Astrocyte (in vitro differentiated cells and primary cell): Measurements from ENCODE around the gene SNAPC4. TPM values are rescaled to one million over a fixed set of nuclear protein-coding genes. Genes with fewer than 3 reads are reported as not detected.

Experiments used
- DNase-seq: peaks from one replicate; pipeline ENCODE4 v3.0.0-alpha.2; 2010; ENCODE audit warnings: low read depth
- FAIRE-seq: peaks from 2 replicates; lab custom pipeline; 2011; peaks lifted over from hg19 to GRCh38; lab: Jason Lieb, UNC
- H2AFZ ChIP-seq: 2 replicates; pipeline ENCODE4 v1.6.0; 2012; ENCODE audit warnings: low read depth, low read length, inconsistent platforms
- H3K27ac ChIP-seq: 2 replicates; pipeline ENCODE4 v1.5.1; 2011; ENCODE audit warnings: low read depth, low read length, inconsistent platforms
- H3K27me3 ChIP-seq: 2 replicates; pipeline ENCODE4 v1.6.0; 2011; ENCODE audit warnings: low read length, inconsistent platforms; ENCODE audit not compliant: insufficient read depth
- H3K36me3 ChIP-seq: 2 replicates; pipeline ENCODE4 v1.5.1; 2011; ENCODE audit warnings: low read length, inconsistent platforms; ENCODE audit not compliant: insufficient read depth
- H3K4me1 ChIP-seq: 2 replicates; pipeline ENCODE4 v1.5.1; 2011; ENCODE audit warnings: low read length, inconsistent platforms; ENCODE audit not compliant: insufficient read depth
- H3K4me2 ChIP-seq: 2 replicates; pipeline ENCODE4 v1.6.0; 2012; ENCODE audit warnings: low read length, inconsistent platforms
- H3K4me3 ChIP-seq: 2 replicates; pipeline ENCODE4 v1.5.1; 2011; ENCODE audit warnings: low read depth, mild to moderate bottlenecking, low read length, inconsistent platforms; ENCODE audit not compliant: insufficient read depth
- H3K79me2 ChIP-seq: 2 replicates; pipeline ENCODE4 v1.6.0; 2012; ENCODE audit warnings: mild to moderate bottlenecking, low read length, inconsistent platforms; ENCODE audit not compliant: insufficient read depth
- H3K9ac ChIP-seq: 2 replicates; pipeline ENCODE4 v1.6.0; 2012; ENCODE audit warnings: mild to moderate bottlenecking, low read length, inconsistent platforms
- H3K9me3 ChIP-seq: 2 replicates; pipeline ENCODE4 v1.5.1; 2012; ENCODE audit warnings: low read depth, mild to moderate bottlenecking, low read length, inconsistent platforms; ENCODE audit not compliant: insufficient read depth
- H4K20me1 ChIP-seq: 2 replicates; pipeline ENCODE4 v1.6.0; 2012; ENCODE audit warnings: low read length, inconsistent platforms; ENCODE audit not compliant: insufficient read depth
- H3K27ac Mint-ChIP-seq: one replicate; pipeline ENCODE4 v1.8.0; 2021; ENCODE audit warnings: mild to moderate bottlenecking, mixed read lengths; ENCODE audit not compliant: unreplicated experiment
- H3K27me3 Mint-ChIP-seq: one replicate; pipeline ENCODE4 v1.8.0; 2021; ENCODE audit warnings: low read depth, mixed read lengths; ENCODE audit not compliant: unreplicated experiment
- H3K36me3 Mint-ChIP-seq: one replicate; pipeline ENCODE4 v1.8.0; 2021; ENCODE audit warnings: low read depth, mixed read lengths; ENCODE audit not compliant: unreplicated experiment
- H3K4me1 Mint-ChIP-seq: one replicate; pipeline ENCODE4 v1.8.0; 2021; ENCODE audit warnings: low read depth, mixed read lengths; ENCODE audit not compliant: unreplicated experiment
- H3K4me3 Mint-ChIP-seq: one replicate; pipeline ENCODE4 v1.8.0; 2021; ENCODE audit warnings: mild to moderate bottlenecking, moderate library complexity, mixed read lengths; ENCODE audit not compliant: unreplicated experiment
- H3K9me3 Mint-ChIP-seq: one replicate; pipeline ENCODE4 v1.8.0; 2021; ENCODE audit warnings: mild to moderate bottlenecking, mixed read lengths; ENCODE audit not compliant: unreplicated experiment
- CTCF ChIP-seq: IDR thresholded peaks from 2 replicates; pipeline ENCODE4 v1.5.1; 2011; ENCODE audit warnings: low read depth, mild to moderate bottlenecking, inconsistent platforms, low read length, moderate library complexity; ENCODE audit not compliant: insufficient read depth
- EZH2 ChIP-seq: IDR thresholded peaks from 2 replicates; pipeline ENCODE4 v1.6.1; 2012; ENCODE audit warnings: mild to moderate bottlenecking, low read length, inconsistent platforms; ENCODE audit not compliant: insufficient read depth
- total RNA-seq: library from RNA; stranded (reverse); gene quantifications from 2 replicates; pipeline ENCODE4 v1.2.1, GENCODE V29; 2021

Gene SNAPC4
- total RNA-seq, 1 donor from 2014 or later = 18.6 TPM

DNA sequence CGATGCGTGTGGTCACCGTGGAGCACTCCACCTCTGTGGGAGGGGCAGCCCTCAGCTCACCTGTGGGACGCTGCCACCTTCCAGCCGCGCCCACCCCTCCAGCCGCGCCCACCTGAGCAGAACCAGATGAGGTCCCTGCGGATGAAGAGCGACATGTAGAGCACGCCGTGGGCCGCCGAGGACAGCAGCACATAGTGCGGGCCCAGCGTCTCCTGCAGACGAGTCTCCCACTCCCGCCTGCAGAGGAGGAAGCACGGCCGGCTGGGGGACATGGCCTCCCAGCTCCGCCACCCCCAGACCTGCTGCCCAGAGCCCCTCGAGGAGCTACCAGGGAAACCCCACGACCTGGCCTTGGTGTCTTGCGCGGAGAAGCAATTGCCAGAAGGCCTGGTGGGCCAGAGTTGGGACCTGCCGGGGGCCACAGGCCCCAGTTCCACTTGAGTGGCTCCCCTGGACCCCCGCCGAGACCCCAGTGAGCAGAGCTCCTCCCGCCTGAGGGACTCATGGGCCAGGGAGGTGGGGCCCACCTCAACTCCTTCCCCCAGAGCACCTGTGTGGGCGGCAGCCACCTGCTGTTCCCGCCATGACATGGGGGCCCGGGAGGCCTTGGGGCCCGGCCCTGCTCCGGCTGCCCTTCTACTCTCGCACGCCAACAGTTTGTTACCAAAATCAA, 33.2 kb upstream of the SNAPC4 start:
- Histone ChIP-seq H3K27me3 (no peaks in the 10 kb centered on the region), H3K9ac (no peak overlapping the region), H3K4me1 (peaks cover 11% of the 10 kb centered on the region), H3K27ac (no peak overlapping the region), H3K4me3 (no peak overlapping the region), H3K36me3 (peaks cover 9% of the 10 kb centered on the region), H3K79me2 (peaks cover 50% of the 10 kb centered on the region), H3K4me2 (no peak overlapping the region), H3K9me3 (no peaks in the 10 kb centered on the region), H2AFZ (no peak overlapping the region), H4K20me1 (peaks cover 53% of the 10 kb centered on the region)
- Mint-ChIP-seq H3K4me3 (no peak overlapping the region), H3K9me3 (no peaks in the 10 kb centered on the region), H3K4me1 (peaks cover 16% of the 10 kb centered on the region), H3K36me3 (peaks cover 4% of the 10 kb centered on the region), H3K27me3 (no peaks in the 10 kb centered on the region), H3K27ac (no peak overlapping the region)
- DNase-seq = no peak
- FAIRE-seq = no peak
- TF ChIP-seq CTCF (no peak), EZH2 (no peak)

DNA sequence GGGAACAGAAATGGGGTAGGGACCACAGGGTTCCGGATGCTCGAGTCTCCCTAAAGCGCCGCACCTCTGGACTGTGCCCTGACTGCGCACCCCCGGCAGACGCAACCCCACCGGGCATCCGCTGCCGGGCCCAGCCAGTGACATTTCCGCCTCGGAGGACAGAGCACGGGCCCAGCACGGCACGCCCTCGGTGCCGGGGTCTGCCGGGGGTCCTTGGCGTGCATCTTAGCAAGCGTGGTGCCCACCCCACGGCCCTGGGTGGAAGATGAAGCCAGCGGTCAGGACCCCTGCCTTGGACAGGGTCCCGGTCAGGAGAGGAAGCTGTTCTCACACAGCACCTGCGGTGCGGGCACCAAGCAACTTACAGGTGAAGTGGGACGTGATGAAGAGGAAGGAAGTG, 32.6 kb upstream of the SNAPC4 start:
- Mint-ChIP-seq H3K27me3 (no peaks in the 10 kb centered on the region), H3K4me3 (no peak overlapping the region), H3K9me3 (no peaks in the 10 kb centered on the region), H3K27ac (no peak overlapping the region), H3K36me3 (peaks cover 4% of the 10 kb centered on the region), H3K4me1 (peaks cover 12% of the 10 kb centered on the region)
- no peak for FAIRE-seq
- H2AFZ ChIP-seq = no peak overlapping the region
- peaks cover 44% of the 10 kb centered on the region for H3K79me2 ChIP-seq
- peaks cover 47% of the 10 kb centered on the region for H4K20me1 ChIP-seq
- no peak overlapping the region for H3K4me2 ChIP-seq
- H3K9me3 ChIP-seq = no peaks in the 10 kb centered on the region
- TF ChIP-seq CTCF (no peak), EZH2 (no peak)
- H3K27me3 ChIP-seq = no peaks in the 10 kb centered on the region
- peaks cover 10% of the 10 kb centered on the region for H3K36me3 ChIP-seq
- no peak overlapping the region for H3K4me3 ChIP-seq
- H3K4me1 ChIP-seq = peaks cover 5% of the 10 kb centered on the region
- no peak overlapping the region for H3K9ac ChIP-seq
- DNase-seq = no peak
- no peak overlapping the region for H3K27ac ChIP-seq

- no peak overlapping the region for H3K4me2 ChIP-seq
- no peaks in the 10 kb centered on the region for H3K9me3 Mint-ChIP-seq
- H3K27ac Mint-ChIP-seq = no peak overlapping the region
- peaks cover 5% of the 10 kb centered on the region for H3K4me1 Mint-ChIP-seq
- peaks cover 37% of the 10 kb centered on the region for H3K79me2 ChIP-seq
- H3K9me3 ChIP-seq = no peaks in the 10 kb centered on the region
- peaks cover 10% of the 10 kb centered on the region for H3K36me3 ChIP-seq
- H3K4me3 ChIP-seq = no peak overlapping the region
- no peak for FAIRE-seq
- H3K27me3 Mint-ChIP-seq = no peaks in the 10 kb centered on the region
- H3K36me3 Mint-ChIP-seq = peaks cover 4% of the 10 kb centered on the region
- no peak overlapping the region for H3K4me3 Mint-ChIP-seq
- H2AFZ ChIP-seq = no peak overlapping the region
- DNase-seq = no peak
- H3K27me3 ChIP-seq = no peaks in the 10 kb centered on the region
- H3K27ac ChIP-seq = no peak overlapping the region
- H4K20me1 ChIP-seq = peaks cover 40% of the 10 kb centered on the region
- no peaks in the 10 kb centered on the region for H3K4me1 ChIP-seq
- no peak overlapping the region for H3K9ac ChIP-seq
- no peak for TF ChIP-seq CTCF
- no peak for TF ChIP-seq EZH2
These were observed 31.9 kb upstream of the SNAPC4 start for GRCh38 chr9:136431782-136432350.
